ENCODE results near the gene ARSB.
"Not testable (repeated sequence)": the region's sequence is repeated elsewhere in the genome, so short reads cannot be mapped to it uniquely, and the experiment has no call there.

ARSB gene

GRCh38 chr5:78771260-78772205 lies 213.6 kb downstream of the ARSB start:
- no peak for DNase-seq

GRCh38 chr5:78768781-78769380 lies 216.2 kb downstream of the ARSB start:
- no peak for DNase-seq

GRCh38 chr5:78766412-78766762 lies 218.7 kb downstream of the ARSB start:
- DNase-seq: no peak

- DNase-seq: no peak
These were observed 219.2 kb downstream of the ARSB start for GRCh38 chr5:78765756-78766411.

DNA sequence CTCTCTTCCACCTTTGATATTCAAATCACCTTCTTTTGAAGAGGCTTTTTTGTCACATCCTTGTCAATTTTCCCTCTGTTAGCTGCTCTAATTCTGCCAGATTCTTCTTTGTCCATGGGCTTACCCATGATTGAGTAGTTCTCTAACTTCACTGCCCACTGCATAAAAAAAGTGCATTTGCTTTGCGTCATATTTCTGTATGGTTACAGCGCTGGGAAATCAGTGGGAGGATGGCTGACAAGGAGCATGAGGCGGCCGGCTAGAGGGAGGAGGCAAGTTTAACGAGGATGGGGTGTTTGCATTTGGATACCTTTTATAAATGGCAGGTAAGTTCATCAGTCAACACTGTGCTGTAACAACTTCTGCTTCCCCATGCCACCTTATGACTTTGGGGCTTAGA lies 220.0 kb downstream of the ARSB start:
- DNase-seq: no peak

DNA sequence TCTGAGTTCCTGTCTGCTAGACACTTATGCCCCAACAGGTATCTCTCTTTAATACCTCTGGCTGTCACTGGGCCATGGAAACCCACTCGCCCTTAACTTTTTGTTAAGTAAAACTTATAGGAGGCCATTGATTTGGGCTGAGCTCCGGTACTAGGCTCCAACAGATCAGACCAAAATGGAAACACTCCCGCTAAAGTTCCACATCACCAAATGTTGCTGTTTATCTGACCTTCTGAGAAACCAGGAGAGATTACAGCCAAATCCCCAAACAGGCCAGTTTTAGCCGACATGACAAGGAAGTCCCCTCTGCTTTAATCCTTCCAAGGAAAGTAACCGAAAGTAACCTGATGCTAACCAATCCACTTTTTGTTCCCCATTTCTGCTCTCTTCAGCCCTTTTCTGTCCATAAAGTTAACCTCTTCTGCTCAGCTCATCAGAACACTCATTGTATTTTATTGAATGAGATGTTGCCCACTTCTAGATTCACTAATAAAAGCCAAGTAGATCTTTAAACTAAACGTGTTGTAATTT lies 221.4 kb downstream of the ARSB start:
- no peak for DNase-seq

GRCh38 chr5:78762743-78763142 lies 222.4 kb downstream of the ARSB start:
- not testable (repeated sequence) for DNase-seq

DNA sequence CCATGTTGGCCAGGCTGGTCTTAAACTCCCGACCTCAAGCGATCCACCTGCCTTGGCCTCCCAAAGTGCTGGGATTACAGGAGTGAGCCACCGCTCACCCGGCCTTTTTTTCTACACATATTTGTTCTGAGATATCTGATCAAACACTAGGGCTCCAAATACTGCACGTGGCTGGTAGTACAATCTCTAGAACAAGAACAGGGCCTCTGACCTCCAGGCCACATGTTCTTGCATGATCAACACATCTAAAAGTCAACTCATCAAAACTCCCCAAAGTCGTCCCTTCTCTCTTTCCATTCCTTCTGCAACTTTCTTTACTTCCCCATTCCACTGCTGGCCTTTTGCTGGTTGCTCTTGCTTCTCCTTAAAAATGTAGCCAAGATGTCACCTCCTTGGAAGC lies 223.3 kb downstream of the ARSB start:
- no peak for DNase-seq

DNA sequence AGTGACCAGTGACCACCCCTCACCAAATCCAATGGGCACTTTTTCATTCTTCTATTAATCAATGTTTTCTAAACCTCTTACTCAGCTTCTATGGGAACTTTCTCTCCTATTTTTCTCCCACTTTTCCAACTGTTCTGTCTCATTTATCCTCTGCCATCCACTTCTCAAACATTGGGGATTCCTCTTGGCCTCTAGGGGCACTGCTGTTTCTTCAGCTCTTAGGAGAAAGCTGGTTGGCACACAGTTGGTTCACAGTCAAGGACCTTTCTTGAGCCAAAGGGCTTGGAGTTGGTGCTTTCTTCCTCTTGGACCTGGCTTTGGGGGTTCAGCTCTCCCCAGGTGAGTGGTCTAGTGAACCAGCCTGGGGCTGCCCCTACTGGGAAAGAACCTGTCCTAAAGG lies 224.3 kb downstream of the ARSB start:
- no peak for DNase-seq

DNA sequence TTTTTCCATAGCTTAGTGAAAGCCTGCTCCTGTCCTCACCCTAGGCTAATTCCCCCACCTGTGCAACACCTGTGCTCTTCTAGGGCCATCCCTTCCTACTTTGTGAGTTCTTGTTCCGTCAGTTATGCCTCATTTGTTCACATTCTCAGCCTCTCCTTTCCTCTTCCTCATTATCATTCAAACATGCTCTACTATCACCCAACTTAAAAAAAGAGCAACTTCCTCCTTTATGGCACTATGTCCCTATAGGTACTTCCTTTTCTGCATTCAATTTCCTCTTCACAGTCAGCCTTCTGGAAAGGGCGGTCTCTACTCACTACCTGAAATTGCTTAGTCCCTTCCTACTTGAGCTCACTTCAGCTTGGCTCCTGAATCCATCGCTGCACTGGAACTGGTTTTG lies 224.7 kb downstream of the ARSB start:
- no peak for DNase-seq

DNA sequence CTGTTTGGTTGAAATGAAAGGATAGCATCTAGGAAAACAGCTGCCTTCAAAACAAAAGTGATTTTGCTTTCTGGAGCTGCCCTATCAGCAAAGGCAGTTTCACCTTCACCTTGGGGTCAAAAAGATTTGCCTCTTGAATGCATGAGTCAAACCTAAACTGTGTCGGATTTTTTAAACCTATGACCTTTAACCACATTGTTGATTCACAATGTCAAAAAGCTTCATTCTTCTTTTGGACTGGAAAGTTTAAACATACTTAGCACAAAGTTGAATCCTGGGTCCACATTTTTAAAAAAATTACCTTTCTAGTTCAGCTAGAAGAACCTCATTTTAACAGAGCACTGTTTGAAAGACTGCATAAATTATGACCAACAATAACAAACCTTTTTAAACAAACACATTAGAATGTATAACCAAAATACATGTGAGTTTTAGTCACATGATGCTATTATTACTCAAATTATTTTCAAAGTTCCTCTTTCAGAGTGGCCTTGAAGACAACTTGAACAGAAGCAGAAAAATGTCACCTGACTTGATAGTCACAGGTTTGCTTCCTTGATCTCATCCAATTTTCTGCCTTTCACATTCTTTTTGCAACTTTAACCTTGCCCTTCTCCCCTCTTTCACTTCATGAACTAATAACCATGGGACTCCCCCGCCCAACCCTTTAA lies 226.8 kb downstream of the ARSB start:
- no peak for DNase-seq

DNA sequence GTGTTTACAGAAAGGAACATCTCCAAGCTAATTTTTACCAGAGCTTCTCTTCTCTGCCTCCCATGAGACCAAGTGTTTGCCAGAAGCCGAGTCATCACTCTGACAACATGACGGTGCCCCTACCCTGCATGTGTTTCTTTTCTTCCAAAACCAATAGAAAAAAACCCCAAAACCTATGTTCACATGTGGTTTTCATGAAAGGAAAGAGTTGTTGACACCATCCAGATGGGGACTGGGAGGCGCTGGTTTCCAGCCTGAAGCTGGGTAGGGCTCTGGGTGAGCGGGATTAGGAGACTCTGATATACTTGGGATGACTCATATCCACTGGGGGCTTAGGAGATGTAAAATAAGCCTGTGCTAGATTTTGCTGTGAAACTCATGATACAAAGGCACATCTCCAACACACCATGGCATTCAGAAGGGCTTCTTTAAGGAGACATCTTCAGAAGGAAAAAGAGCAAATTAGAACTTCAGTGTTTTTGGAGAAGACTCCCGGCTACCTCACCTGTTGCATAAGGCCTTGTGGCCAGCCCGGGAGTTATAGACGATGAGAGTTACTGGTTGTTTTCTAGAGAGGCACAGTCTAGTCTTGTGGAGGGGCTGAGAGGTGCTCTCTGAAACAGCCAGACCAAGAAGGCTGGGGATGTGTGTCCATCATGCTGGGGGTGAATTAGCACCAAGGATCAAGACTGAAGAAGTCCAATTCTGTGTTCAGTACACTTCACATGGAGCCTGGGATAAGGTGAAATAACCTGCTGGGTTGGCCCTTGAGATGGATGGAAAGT lies 227.6 kb downstream of the ARSB start:
- no peak for DNase-seq

DNA sequence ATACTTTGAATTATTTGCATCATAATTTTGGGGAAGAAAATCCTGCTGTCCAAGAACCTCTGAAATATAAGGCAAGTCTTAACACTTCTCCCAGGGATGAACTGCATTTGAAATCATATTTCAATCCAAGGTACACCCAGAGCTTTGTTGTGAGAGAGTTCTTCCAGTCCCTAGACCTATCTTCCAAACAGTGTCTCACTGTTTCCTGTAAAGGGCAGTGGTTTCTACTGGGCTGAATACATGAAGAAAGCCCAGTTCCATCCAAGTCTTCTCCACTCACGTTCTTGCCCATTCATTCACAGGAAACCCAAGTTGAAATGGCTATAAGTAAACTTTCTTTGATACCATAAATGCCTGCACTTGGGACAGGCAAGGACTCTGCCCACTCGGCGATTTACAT lies 228.3 kb downstream of the ARSB start:
- no peak for DNase-seq

- no peak for DNase-seq
These were observed 229.2 kb downstream of the ARSB start for GRCh38 chr5:78755822-78756429.

- no peak for DNase-seq
These were observed 230.5 kb downstream of the ARSB start for GRCh38 chr5:78754655-78755054.

DNA sequence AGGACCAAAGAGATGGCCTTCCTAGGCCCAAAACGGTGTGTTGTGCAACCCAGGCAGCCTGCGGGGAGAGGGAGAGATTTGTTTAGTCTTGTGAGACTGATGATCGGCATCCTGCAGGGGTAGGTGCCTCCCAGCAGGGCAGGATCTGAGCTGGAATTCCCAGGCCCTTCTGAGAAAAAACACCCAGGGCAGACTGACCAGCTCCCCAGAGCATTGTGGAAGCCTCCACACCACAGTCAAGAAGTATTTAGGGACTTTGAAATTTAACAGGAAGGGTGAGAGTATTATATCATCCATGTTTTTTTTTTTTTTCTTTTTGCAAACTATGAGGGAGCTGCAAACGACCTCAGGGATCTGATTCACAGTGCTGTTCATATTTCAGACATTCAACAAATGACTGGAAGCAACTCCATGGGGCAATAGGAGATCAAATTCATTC lies 232.0 kb downstream of the ARSB start:
- no peak for DNase-seq

GRCh38 chr5:78751872-78752271 lies 233.2 kb downstream of the ARSB start:
- DNase-seq: no peak

- DNase-seq: no peak
These were observed 234.8 kb downstream of the ARSB start for GRCh38 chr5:78750281-78750680.

GRCh38 chr5:78747705-78748359 lies 237.3 kb downstream of the ARSB start:
- DNase-seq: no peak

DNA sequence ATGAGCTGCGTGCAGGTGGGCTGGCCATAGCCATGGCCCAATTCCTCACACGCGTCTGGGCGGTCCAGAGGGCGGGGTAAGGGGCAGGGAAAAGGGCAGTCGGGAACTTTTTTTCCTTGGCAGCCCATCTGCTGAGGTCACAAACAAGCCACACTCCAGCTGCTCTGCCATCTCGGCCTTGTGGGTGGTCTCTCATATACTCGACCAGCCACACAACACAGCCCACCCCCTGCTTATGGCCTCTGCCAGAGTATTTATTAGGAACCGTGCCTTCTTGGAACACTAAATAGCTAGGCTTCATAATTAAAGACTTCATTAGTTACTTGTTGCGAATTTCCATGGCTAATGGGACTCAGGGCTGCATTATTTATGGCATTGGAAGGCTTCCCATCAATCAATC lies 238.1 kb downstream of the ARSB start:
- no peak for DNase-seq

All from central memory CD4-positive, alpha-beta T cell (primary cell).